Pericardium fibroblast (primary cell): ENCODE measurements around the gene CFAP74. TPM values are rescaled to one million over a fixed set of nuclear protein-coding genes. Genes with fewer than 3 reads are reported as not detected.

ENCODE experiments used
- total RNA-seq: library from RNA; depleted of rRNA; stranded (reverse); fragments of >200 nt; gene quantifications from 2 replicates; pipeline ENCODE4 v1.2.3, GENCODE V29; 2015

Gene CFAP74, protein sequence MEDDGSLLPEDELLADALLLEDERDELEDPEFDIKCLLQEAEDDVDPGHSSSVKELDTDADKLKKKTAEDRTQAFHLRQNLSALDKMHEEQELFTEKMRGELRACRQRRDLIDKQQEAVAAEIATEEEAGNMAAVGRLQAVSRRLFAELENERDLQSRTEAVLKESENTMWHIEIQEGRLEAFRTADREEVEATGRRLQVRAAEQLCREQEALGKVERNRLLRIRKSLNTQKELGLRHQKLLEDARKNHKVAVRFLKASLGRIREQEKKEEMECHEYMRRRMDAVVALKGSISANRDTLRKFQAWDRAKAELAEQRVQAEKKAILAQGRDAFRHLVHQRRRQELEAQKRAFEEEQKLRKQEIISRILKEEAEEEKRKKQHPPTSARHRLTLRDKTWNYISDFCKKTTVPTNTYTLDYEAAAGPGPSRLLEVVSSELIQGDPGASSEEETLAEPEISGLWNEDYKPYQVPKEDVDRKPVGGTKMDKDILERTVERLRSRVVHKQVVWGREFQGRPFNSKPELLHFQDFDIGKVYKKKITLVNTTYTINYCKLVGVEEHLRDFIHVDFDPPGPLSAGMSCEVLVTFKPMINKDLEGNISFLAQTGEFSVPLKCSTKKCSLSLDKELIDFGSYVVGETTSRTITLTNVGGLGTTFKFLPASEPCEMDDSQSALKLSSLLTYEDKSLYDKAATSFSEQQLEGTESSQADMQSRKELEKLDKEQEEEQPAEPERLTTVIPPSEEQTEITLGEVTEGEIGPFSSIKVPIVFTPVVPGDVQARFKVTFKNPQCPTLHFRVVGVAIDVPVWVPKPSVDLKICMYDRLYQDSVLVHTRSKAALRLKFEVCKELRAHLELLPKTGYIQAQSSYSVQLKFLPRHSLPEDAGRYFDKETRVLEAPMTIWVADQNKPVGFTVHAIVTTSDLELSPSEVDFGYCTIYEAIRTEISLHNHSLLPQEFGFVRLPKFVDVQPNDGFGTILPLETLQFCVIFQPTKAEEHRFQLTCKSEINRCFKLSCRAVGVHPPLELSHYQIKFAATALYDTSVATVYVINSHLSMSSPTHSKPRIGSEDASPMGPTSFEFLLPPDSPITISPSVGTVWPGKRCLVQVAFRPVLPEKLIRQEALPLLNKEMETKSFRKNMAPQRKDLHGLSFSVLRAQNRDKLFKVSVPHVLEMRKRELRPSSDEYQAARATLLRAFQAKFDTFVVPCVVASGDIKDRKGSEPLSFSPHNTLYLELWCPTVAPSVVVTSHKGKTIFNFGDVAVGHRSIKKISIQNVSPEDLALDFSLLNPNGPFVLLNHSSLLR (N-terminal part only)
- not detected in 2 replicates for total RNA-seq

DNA sequence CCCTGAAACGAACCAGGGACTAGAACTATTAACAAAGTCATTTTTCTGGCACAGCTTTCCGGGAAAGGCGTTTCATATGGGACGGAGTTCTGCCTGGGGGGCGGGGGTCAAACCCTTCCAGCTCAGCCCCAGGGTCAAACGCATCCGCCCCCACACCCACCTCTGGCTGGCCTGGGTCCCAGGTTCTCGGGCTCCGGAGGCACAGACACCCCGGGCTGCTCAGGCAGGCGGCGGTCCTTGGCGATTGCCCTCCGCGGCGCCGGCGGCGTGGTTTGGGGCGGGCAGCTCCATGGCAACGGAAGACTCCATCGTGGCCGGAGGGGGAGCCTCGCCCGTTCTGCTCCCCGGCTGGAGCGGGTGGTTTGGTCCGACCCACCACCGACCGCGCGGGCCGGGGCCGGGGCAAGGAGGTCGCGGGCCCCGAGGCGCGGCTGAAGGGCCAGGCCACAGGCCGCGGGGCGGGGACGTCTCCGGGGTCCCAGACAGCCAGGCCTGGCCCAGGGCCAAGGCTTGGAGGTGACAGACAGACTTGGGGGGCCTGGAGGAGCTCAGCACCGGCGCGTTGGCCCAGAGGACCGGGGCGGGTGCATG, at the start of gene CFAP74:
Gene CFAP74 (minus strand): TSS at position 246 of the 591 bp plus-strand sequence. CDS start 12,830 bp downstream, outside the sequence.

DNA sequence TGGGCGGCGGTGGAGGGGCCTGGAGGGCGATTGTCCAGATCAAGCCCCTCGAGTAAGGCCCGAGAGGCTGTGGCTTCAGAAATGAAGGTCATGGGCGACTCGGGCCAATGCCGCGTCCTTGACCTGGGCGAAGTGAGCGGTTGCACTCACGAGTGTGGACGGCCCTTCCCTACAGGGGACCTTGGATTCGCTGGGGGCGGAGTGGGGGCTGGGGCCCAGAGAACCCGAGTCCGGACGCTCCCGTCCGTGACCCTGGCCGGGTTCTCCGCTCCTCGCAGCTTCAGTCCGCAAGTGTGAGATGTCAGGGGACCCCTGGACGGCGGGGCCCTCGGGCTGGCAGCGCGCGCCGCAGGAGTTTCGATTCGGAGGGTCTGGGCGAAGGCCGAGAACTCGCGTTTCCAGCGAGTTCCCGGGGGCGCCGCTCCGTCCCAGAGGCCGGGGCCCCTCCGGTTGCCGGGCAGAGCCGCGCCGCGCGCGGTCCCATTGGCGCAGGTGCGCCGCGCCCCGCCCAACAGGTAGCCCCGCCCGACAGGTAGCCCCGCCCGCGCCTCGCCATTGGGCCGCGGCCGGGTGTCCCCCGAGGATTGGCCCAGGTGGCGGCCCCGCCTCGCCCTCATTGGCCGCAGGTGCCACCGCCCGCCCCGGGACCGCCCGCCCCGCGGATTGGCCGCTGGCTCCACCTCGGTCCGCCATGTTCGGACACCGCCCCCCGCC, 46.3 kb upstream of the CFAP74 start, which contains the start of gene PRKCZ:
Gene PRKCZ (plus strand): TSS at position 694 of the 714 bp plus-strand sequence. CDS start 220 bp downstream, outside the sequence.

DNA sequence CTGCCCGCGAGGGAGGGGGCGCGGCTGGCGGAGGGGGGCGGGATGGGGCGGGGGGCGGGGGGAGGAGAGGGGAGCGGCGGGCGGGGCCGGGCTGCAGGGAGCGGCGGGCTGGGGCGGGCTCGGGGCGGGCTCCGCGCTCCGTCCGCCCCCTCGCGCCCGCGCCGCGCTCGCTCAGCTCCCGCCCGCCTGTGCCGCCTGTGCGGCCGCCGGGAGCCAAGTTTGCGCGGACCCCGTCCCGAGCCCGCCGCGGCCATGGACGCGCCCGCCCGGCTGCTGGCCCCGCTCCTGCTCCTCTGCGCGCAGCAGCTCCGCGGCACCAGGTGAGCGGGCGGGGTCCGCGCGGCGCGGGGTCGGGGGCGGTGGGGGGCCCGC, 15.6 kb upstream of the CFAP74 start, which contains the start of gene GABRD:
Gene GABRD (plus strand): TSS at position 174 of the 372 bp plus-strand sequence. CDS start 79 bp downstream, at position 253.

DNA sequence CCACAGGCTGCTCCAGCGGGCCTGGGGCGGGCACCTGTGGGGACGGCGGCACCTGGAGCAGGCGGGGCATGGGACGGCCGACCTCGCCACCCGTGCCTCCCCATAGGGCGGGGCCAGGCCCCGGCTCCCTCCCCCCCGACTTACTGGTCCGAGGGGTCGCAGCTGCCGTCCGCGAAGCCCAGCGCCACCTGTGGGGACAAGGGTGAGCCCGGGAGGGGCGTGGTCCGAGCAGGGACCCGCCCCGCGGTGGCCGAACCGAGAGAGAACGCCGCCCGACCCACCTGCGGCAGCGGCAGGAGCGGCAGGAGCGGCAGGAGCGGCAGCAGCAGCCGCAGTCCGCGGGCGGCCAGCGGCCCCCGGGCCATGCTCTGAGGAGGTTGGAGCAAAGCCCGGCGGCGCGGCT, 84.7 kb downstream of the CFAP74 start, which contains the start of gene TMEM52:
Gene TMEM52 (minus strand): TSS at position 379 of the 403 bp plus-strand sequence. CDS start 14 bp downstream, at position 365.

DNA sequence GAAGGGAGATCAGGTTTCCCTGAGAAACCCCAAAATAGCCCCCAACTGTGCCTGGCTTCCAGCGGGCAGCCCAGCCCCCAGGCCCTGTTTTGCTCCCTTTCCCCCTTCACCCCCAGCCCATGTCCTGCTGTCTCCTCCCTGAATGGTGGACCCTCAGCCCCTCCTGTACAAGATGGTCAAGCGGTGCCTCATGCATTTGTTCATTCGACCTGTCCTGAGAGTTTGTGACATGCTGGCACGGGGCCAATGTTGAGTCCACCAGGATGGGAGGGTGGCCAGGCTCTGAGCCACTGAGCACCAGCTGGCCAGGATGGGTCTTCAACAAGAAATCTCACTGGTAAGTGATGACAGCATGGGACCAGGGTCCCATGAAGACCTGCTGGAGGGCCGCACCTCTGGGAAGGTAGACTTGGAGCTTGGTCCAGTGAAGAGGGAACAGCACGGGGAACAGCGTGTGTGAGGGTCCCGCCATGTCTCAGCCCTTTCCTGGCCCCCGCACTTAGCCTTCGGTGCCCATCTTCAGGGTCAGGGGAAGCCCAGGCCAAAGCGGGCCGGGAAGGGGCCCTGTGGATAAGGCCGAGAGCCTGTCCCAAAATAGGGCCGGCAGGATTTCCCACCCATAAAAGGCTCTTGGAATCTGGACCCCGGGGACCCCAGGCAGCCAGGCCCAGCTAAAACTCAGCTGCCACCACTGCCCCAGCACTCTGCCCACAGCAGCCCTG, 88.5 kb downstream of the CFAP74 start, which contains the start of gene CALML6:
Gene CALML6 (plus strand): TSS at position 290 of the 722 bp plus-strand sequence. CDS start 21 bp downstream, at position 311.

DNA sequence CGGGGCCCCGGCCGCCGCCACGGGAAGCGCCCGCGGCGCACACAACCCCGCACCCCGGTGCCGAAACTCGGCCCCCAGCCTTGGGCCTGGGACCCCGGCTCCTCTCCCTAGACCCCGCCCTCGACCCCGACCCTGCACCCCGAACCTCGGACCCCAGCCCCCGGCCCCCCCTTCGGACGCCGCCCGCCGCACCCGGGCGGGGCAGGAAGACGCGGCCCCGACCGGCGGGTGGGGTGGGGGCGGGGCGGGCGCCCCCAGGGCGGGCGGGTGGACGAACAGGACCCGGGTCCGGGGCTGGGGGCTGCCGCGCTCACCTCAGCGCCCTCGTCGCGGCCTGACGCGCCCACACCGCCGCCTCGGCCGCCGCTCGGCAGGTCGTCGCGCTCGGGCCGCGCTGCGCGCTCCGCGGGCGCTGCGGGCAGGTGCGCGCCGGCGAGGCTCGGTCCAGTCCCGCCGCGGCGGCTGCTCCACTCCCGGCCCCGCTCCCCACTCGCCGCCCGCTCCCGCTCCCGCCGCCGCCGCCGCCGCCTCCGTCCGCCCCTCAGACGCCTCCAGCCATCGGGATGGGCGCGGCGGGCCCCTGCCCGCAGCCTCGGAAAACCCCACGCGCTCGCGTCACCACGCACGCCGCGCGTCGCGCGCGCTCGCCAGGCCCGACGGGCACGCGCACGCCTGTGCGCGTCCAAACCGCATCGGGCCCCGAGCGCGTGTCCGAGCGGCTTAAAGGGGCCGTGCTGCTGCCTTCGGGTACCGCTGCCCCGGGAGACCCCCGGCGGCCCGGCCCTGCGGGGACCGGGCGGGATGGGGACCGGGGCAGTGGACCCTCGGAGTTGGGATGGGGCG, 112.9 kb downstream of the CFAP74 start, which contains the start of gene GNB1:
Gene GNB1 (minus strand): TSS at position 582 of the 843 bp plus-strand sequence. CDS start 65,634 bp downstream, outside the sequence.

Other genes starting within 250 kb of the CFAP74 start
- gene NADK, start 225.3 kb downstream of the CFAP74 start, total RNA-seq: 40.3 and 71.3 TPM in 2 replicates
- gene GNB1, start 112.7 kb downstream of the CFAP74 start, total RNA-seq: 83.6 and 148 TPM in 2 replicates
- 0.51 TPM in 1 of 2 replicates, not detected in the other for gene CALML6, start 88.5 kb downstream of the CFAP74 start, total RNA-seq
- 1.3 TPM in 1 of 2 replicates, not detected in the other for gene TMEM52, start 84.5 kb downstream of the CFAP74 start, total RNA-seq
- gene GABRD, start 15.6 kb upstream of the CFAP74 start, total RNA-seq: not detected in 2 replicates
- gene PRKCZ, start 46.6 kb upstream of the CFAP74 start, total RNA-seq: 0.94 and 3.0 TPM in 2 replicates
- gene FAAP20, start 191.0 kb upstream of the CFAP74 start, total RNA-seq: 28.5 and 63.9 TPM in 2 replicates
- gene SKI, start 224.5 kb upstream of the CFAP74 start, total RNA-seq: 33.5 and 43.4 TPM in 2 replicates